GM12878 (cell line): Measurements from ENCODE around the gene MAP3K5.

ENCODE experiments used
- BHLHE40 ChIP-seq, 2 experiments: fragments of 450-650 bp in 1 of 2; IDR thresholded peaks; 2 replicates each; pipeline ENCODE4 v1.6.1; 2011 to 2017; ENCODE audit warnings: low read depth in 2 of 2, borderline replicate concordance in 1 of 2, improper control_type of control experiment in 1 of 2, low read length in 1 of 2, mild to moderate bottlenecking in 1 of 2
- CHD2 ChIP-seq: IDR thresholded peaks from 2 replicates; pipeline ENCODE4 v1.6.1; 2011; ENCODE audit warnings: low read depth, low read length, improper control_type of control experiment, borderline replicate concordance
- CTCF ChIP-seq, 3 experiments: IDR thresholded peaks in 2 of 3; conservative IDR thresholded peaks in 1 of 3; 2 replicates each; pipeline ENCODE4 v1.5.1; 2011; ENCODE audit warnings: low read depth in 3 of 3, low read length in 3 of 3, mild to moderate bottlenecking in 3 of 3, control low read depth in 2 of 3, moderate library complexity in 2 of 3, inconsistent platforms in 1 of 3, mixed read lengths in 1 of 3; ENCODE audit not compliant: control insufficient read depth in 2 of 3, insufficient read depth in 1 of 3; ENCODE audit errors: extremely low read depth in 1 of 3
- EZH2 ChIP-seq: IDR thresholded peaks from 2 replicates; pipeline ENCODE4 v1.6.1; 2012; ENCODE audit warnings: low read depth, mild to moderate bottlenecking, control low read depth, inconsistent platforms, low read length, borderline replicate concordance; ENCODE audit not compliant: control insufficient read depth
- JUNB ChIP-seq: IDR thresholded peaks from 2 replicates; pipeline ENCODE4 v1.6.1; 2016; ENCODE audit warnings: antibody characterized with exemption, mild to moderate bottlenecking
- NR2C2 ChIP-seq: IDR thresholded peaks from 2 replicates; pipeline ENCODE4 v1.6.1; 2011; ENCODE audit warnings: borderline replicate concordance, low read depth; ENCODE audit not compliant: control insufficient read depth, insufficient read length
- POLR2AphosphoS5 ChIP-seq: IDR thresholded peaks from 2 replicates; pipeline ENCODE4 v1.6.1; 2011; ENCODE audit warnings: mild to moderate bottlenecking, low read length, inconsistent platforms
- TCF7 ChIP-seq: IDR thresholded peaks from 2 replicates; pipeline ENCODE4 v1.6.1; 2014; ENCODE audit warnings: antibody characterized with exemption, borderline replicate concordance
- ZNF274 ChIP-seq: IDR thresholded peaks from one replicate; pipeline ENCODE4 v1.8.0; 2011; ENCODE audit not compliant: insufficient read length, insufficient read depth
- ZNF622 ChIP-seq: fragments of 450-650 bp; IDR thresholded peaks from 2 replicates; pipeline ENCODE4 v1.6.1; 2017; ENCODE audit warnings: mild to moderate bottlenecking, inconsistent platforms
- TF ChIP-seq, protein P1 (sequence below): IDR thresholded peaks from 2 replicates; pipeline ENCODE4 v1.6.1; 2011; ENCODE audit warnings: low read depth, mild to moderate bottlenecking, low read length, moderate library complexity, borderline replicate concordance; ENCODE audit errors: extremely low read depth

DNA sequence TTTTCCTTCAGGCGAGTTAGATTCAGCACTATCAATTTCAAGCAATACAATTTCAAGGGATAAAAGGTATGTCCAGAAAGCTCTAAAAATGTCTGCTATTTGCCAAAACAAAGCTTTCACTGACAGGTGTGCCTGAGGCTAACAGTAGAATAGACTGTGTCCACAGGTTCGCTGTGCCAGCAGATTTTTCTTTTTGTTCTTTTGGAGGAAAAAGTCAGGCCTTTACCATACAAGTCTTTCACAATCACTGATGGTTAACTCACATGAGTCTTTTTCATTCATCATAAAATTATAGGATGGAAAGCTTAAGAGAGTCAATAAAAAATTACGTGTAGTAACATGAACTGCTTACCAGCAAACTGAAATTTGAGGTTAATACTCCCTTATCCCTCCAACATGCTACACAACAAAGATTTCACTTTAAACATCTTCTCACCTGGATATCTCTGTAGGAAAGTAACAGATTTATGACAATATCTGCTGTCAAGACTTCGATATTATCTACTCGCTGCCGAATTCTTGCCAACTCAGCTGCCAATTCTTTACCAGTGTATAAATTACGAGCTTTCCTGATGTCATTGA, 95.4 kb downstream of the MAP3K5 start:
- TF ChIP-seq CTCF (IDR thresholded peaks at IDR 0.05 in 2 of 3, conservative IDR thresholded peaks at IDR 0.05 in 1 of 3; ENCODE audit: control insufficient read depth in 2 of 3, extremely low read depth in 1 of 3, insufficient read depth in 1 of 3, low read depth in 3 of 3, low read length in 3 of 3) (no peak), POLR2AphosphoS5 (no peak), ZNF274 (no peak), ZNF622 (no peak), BHLHE40 (IDR thresholded peaks at IDR 0.05; ENCODE audit: borderline replicate concordance in 1 of 2, low read depth in 2 of 2, low read length in 1 of 2) (no peak), NR2C2 (no peak), EZH2 (no peak), TCF7 (no peak), JUNB (no peak), CHD2 (no peak)
- TF ChIP-seq, protein P1, sequence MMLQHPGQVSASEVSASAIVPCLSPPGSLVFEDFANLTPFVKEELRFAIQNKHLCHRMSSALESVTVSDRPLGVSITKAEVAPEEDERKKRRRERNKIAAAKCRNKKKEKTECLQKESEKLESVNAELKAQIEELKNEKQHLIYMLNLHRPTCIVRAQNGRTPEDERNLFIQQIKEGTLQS, result no peak
